ENCODE data around the gene ATP6V0E1.
"Not testable (repeated sequence)": the region's sequence is repeated elsewhere in the genome, so short reads cannot be mapped to it uniquely, and the experiment has no call there.

ATP6V0E1 gene

DNA sequence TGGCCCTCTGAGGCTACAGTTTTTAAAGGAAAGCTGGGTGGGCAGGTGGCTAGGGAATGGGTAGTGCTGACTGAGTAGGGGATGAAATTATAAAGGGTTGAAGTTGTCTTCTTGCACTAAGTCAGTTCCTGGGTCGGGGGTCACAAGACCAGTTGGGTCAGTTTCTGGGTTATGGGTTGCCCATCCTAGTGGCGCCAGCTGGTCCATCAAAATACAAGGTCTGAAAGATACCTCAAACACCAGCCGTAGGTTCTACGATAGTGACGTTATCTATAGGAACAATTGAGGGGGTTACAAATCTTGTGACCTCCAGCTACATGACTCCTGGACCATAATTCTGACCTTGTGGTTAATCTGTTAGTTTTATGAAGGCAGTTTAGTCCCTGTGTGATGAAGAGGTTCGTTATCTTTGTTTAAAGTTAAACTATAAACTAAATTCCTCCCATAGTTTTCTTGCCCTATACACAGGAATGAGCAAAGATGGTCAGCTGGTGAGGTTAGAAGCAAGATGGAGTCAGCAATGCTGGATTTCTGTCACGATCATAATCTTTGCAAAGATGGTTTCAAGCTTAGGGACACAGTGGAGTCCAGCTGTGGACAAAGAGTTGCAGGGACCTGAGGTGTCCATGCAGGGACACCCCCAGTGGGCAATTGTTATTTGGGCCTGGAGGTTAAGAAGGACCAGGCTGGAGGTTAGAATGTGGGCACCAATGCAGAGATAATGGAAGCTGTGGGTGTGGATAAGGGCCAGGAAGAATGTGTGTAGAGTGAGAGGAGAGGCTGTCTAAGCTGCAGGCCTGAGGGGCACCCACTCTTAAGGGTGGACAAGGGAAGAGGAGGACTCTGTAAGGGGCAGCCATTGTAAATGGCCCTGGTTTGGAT, 58.6 kb downstream of the ATP6V0E1 start:
- no peak for DNase-seq

GRCh38 chr5:173042763-173043107, 59.2 kb downstream of the ATP6V0E1 start:
- no peak for DNase-seq

GRCh38 chr5:173045474-173045873, 61.9 kb downstream of the ATP6V0E1 start:
- DNase-seq = no peak

GRCh38 chr5:173047096-173047837, 63.7 kb downstream of the ATP6V0E1 start:
- not testable (repeated sequence) for DNase-seq

DNA sequence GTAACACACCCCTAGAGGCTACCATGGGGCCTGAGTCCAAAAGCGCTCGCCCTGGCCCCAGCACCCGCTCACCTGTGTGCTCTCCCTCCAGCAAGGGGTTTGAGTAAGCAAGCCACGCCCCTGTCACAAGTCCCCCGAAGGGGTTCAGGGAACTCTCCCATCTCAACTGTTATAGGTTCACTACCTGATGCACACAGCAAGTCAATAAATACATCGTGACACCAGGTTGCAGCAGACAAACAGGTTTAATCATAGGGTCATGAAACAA, 64.2 kb downstream of the ATP6V0E1 start:
- DNase-seq = no peak

GRCh38 chr5:173050791-173051190, 67.2 kb downstream of the ATP6V0E1 start:
- no peak for DNase-seq

- DNase-seq = no peak
Observed at GRCh38 chr5:173051746-173052145, 68.2 kb downstream of the ATP6V0E1 start.

GRCh38 chr5:173053041-173053440, 69.5 kb downstream of the ATP6V0E1 start:
- DNase-seq = no peak

DNA sequence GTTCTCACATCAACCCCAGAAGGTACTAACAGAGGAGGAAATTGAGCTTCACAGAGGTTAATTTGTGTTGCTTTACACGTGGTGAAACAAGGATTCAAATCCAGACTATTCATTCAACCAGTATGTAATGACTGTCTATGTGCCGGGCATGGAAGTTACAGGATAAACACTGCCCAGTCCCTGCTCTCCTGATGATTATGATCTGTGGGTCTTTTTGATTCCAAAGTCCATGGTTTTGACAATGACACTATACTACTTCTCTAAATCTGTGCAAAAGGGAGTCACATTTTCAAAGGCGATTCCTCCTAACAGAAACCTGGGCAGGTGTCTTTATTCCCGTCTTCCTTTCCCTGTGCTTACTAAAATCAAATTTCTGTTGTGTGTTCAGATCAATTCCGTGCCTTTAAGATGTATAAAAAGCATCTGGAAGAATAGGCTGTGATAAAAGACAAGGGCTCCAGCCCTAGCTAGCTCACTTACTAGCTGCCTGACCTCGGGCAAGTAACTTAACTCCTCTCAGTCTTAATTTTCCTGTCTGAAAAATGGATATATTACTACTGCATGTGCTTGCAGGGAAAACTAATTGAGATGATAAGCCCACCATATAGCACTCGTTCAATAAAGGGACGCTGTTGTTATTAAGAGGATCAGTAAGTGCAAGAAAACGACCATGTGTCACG, 71.6 kb downstream of the ATP6V0E1 start:
- DNase-seq = no peak

GRCh38 chr5:173055722-173055982, 72.1 kb downstream of the ATP6V0E1 start:
- no peak for DNase-seq

GRCh38 chr5:173055983-173056782, 72.6 kb downstream of the ATP6V0E1 start, which contains the start of gene CREBRF:
TSS of gene CREBRF (plus strand) at chr5:173056352. CDS start at chr5:173080776, 24,424 bp downstream.
- DNase-seq = peak; percentile 81

GRCh38 chr5:173056783-173057061, 73.2 kb downstream of the ATP6V0E1 start:
- DNase-seq = no peak

- peak; percentile 87 for DNase-seq
Observed at GRCh38 chr5:173057062-173057924, 73.7 kb downstream of the ATP6V0E1 start.

GRCh38 chr5:173062141-173062540, 78.6 kb downstream of the ATP6V0E1 start:
- DNase-seq = no peak

DNA sequence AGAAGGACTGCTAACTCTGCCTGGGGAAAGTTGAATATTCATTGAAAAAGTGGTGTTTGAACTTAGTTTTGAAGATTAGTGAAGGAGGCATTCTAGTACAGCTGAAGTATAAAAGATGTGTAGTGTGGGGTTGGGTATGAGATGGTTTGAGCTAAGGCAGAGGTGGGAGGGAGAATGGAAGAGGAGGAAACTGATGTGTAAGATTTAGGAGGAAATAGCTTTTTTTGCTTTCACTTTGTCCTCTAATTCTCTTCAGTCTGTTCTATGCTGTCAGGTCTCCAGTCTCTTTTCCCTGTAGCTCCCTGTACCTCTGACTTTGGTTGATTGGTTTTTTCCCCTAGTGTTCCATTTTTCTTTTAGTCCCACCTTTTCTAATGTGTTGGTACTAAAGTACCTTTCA, 81.6 kb downstream of the ATP6V0E1 start:
- no peak for DNase-seq

GRCh38 chr5:173069671-173070070, 86.1 kb downstream of the ATP6V0E1 start:
- DNase-seq = no peak

- DNase-seq = no peak
Observed at GRCh38 chr5:173075137-173075843, 91.7 kb downstream of the ATP6V0E1 start.

- DNase-seq = no peak
Observed at GRCh38 chr5:173075970-173076369, 92.4 kb downstream of the ATP6V0E1 start.

- not testable (repeated sequence) for DNase-seq
Observed at GRCh38 chr5:173076471-173076870, 92.9 kb downstream of the ATP6V0E1 start.

DNA sequence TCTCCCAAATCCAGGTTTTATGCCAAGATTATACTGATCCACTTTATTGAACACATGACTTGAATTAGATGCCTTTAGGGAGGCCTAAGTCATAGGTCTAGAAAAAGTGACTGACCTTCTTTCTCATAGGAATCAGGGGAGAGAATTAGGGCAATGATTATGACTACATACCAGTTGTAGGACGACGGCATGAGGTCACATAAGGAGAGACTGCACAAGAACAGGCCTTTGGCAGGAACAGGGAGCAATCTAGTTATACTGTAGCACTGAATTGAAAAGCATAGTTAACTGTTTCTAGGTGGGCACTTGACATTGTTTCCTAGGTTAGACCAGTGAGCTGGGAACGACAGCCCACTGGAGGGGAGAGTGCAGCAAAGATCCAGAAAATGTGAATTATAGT, 95.3 kb downstream of the ATP6V0E1 start:
- DNase-seq = no peak

All from NCI-H1092 treated with DMSO at 0.1 percent for 48 hours (cell line).